B cell (primary cell): ENCODE measurements around the gene CELF4.

Experiments
- EZH2 ChIP-seq: IDR thresholded peaks from 2 replicates; pipeline ENCODE4 v1.6.1; 2012; ENCODE audit warnings: borderline replicate concordance, low read depth, mild to moderate bottlenecking, moderate library complexity, low read length; ENCODE audit not compliant: insufficient read depth, poor library complexity, severe bottlenecking
- TF ChIP-seq, protein P1 (sequence below): fragments of 200-600 bp; IDR thresholded peaks from one replicate; pipeline ENCODE4 v1.8.0; 2022; ENCODE audit warnings: antibody characterized with exemption, mild to moderate bottlenecking

DNA sequence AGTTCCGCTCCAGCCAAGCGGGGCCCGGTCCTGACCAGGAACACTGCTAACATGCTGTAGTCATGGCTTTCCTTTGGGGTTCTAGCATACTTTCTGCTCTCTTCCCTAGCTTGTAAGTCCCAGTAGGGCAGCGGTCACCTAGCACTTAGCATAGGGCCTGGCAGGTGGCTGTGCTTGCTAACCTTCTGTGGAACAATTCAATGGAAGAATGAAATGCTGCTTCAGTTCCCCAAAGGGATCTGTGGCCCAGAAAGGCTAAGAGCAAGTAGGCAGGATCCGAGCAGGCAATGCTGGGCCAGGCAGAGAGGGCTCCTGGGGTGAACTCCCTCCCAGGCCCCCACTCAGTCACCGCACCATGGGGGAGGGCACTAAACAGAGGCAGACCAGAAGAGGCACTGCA is 266.8 kb downstream of the CELF4 start:
- TF ChIP-seq, protein P1, sequence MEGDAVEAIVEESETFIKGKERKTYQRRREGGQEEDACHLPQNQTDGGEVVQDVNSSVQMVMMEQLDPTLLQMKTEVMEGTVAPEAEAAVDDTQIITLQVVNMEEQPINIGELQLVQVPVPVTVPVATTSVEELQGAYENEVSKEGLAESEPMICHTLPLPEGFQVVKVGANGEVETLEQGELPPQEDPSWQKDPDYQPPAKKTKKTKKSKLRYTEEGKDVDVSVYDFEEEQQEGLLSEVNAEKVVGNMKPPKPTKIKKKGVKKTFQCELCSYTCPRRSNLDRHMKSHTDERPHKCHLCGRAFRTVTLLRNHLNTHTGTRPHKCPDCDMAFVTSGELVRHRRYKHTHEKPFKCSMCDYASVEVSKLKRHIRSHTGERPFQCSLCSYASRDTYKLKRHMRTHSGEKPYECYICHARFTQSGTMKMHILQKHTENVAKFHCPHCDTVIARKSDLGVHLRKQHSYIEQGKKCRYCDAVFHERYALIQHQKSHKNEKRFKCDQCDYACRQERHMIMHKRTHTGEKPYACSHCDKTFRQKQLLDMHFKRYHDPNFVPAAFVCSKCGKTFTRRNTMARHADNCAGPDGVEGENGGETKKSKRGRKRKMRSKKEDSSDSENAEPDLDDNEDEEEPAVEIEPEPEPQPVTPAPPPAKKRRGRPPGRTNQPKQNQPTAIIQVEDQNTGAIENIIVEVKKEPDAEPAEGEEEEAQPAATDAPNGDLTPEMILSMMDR = no peak
- no peak for TF ChIP-seq EZH2
